Activated CD4-positive, CD25-positive, alpha-beta regulatory T cell (primary cell): Measurements from ENCODE around the gene LTC4S.
"Not testable (repeated sequence)": the region's sequence is repeated elsewhere in the genome, so short reads cannot be mapped to it uniquely, and the experiment has no call there.

Source experiments
- DNase-seq, 4 experiments: peaks; one replicate each; lab custom pipeline; 2025; lab: John Stamatoyannopoulos, UW

The LTC4S gene

GRCh38 chr5:179824745-179825112 lies 30.9 kb downstream of the LTC4S start:
- no peak for DNase-seq

DNA sequence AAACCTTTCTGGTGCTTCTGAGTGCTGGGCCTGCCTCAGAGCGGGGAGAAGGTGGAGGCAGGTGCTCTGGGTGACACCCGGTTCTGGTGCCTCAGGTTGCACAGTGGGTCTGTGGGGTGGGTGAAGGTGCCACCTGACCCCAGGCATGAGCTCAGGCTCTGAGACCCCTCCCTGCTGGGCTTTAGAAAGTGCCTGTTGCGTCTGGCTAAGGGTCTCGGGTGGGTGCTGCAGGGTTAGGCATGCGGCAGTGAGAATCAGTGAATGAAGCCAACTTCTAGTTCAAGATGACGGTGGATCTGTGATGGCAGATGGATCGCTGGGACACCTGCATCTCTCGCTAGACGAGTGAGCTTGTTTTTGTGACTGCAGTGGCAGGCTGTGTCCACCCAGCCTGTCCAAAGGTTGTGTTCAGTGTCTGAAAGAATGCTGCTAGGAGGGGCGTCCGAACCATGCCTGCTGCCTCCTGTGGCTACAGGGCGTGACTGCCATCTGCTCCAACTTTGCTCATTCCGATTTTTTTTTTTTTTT lies 31.9 kb downstream of the LTC4S start:
- DNase-seq = no peak

- DNase-seq = no peak
These were observed 33.9 kb downstream of the LTC4S start for GRCh38 chr5:179827680-179828079.

- DNase-seq = no peak
These were observed 35.1 kb downstream of the LTC4S start for GRCh38 chr5:179828756-179829421.

GRCh38 chr5:179829732-179830435 lies 36.1 kb downstream of the LTC4S start:
- DNase-seq = no peak

DNA sequence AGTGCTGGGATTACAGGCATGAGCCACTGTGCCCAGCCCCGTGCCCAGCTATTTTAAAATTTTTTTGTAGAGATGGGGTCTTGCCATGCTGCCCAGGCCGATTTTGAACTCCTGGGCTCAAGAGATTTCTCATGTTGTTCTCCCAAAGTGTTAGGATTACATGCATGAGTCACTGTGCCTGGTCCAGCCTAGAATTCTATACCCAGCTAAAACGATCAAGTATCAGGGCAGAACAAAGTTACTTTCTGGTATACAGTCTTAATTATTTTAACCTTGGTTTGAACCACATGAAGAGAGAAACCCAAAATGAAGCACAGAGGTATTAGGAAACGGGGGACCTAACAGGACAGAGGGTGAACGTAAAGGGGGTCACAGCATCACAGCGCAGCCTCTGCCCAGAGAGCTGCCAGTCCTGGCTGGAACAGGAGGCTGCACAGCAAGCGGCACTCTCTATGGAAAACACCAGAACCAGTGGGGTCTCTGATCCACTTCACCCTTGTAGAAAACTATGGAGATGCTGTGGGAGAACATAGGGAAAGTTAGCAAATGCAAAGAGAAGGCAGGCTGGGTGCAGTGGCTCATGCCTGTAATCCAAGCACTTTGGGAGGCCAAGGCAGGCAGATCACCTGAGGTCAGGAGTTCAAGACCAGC lies 37.2 kb downstream of the LTC4S start:
- no peak for DNase-seq

DNA sequence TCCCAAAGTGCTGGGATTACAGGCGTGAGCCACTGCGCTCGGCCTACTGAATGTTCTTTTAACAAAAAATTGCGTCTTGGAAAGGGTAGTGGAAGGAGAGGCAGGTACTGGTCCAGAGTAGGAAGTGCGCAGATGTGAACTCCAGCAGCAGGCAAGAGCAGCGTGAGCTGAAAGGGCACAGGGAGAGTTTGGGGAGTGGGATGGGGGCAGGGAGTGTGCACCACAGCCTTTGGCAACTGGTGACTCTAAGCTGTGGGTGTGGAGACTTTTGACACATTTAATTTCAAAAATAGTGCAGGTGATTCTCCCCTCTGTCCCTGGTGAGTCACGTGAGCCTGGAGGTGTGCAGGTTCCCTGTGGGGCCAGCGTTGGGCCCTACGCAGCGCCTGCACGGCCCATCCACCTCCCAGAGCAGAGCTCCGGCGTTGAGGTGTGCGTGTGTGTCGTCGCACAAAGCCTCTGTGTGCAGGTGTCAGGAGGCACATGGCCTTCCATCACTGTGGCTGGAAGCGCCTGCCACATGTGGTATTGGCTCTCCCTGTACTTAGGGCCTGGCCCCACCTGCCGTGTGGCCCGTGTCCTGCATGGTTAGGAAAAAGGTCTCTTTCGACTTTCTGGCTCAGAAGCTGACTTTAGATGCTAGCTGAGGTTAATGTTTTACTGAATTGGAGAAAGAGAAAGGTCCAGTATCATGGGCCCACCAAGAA lies 38.4 kb downstream of the LTC4S start:
- no peak for DNase-seq

GRCh38 chr5:179833056-179833708 lies 39.4 kb downstream of the LTC4S start:
- no peak for DNase-seq

GRCh38 chr5:179833709-179834070 lies 39.9 kb downstream of the LTC4S start:
- DNase-seq = no peak

DNA sequence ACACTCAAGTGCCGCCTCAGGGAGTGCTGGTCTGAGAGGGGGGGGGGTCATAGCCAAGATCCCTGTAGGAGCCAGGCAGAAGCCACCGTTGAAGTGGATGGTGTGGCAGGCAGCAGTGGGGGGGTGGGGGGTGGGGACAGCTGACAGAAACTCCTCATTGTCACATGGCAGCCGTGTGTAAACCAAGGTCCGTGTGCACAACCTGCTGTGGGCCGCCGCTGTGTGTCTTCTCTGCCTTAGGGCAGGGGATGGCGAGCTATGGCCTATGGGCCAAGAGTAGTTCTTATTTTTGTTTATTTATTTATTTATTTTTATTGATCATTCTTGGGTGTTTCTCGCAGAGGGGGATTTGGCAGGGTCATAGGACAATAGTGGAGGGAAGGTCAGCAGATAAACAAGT lies 40.3 kb downstream of the LTC4S start:
- DNase-seq = no peak

- DNase-seq = not testable (repeated sequence)
These were observed 41.1 kb downstream of the LTC4S start for GRCh38 chr5:179834871-179835270.

DNA sequence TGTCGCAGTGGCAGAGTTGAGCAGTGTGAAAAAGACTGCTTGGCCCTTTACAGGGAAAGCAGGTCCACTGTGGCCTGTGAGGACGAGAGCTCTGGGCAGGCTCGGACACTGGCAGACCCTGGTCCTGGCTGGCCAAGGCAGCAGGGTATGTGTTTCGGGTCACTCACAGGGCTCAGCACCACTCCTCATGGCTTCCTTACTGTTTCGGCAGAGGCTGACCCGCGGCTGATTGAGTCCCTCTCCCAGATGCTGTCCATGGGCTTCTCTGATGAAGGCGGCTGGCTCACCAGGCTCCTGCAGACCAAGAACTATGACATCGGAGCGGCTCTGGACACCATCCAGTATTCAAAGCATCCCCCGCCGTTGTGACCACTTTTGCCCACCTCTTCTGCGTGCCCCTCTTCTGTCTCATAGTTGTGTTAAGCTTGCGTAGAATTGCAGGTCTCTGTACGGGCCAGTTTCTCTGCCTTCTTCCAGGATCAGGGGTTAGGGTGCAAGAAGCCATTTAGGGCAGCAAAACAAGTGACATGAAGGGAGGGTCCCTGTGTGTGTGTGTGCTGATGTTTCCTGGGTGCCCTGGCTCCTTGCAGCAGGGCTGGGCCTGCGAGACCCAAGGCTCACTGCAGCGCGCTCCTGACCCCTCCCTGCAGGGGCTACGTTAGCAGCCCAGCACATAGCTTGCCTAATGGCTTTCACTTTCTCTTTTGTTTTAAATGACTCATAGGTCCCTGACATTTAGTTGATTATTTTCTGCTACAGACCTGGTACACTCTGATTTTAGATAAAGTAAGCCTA lies 42.6 kb downstream of the LTC4S start:
- DNase-seq = peak in 3 of 4 experiments; percentile 27 to 43 (median 37)

GRCh38 chr5:179837076-179838011 lies 43.6 kb downstream of the LTC4S start:
- no peak for DNase-seq

DNA sequence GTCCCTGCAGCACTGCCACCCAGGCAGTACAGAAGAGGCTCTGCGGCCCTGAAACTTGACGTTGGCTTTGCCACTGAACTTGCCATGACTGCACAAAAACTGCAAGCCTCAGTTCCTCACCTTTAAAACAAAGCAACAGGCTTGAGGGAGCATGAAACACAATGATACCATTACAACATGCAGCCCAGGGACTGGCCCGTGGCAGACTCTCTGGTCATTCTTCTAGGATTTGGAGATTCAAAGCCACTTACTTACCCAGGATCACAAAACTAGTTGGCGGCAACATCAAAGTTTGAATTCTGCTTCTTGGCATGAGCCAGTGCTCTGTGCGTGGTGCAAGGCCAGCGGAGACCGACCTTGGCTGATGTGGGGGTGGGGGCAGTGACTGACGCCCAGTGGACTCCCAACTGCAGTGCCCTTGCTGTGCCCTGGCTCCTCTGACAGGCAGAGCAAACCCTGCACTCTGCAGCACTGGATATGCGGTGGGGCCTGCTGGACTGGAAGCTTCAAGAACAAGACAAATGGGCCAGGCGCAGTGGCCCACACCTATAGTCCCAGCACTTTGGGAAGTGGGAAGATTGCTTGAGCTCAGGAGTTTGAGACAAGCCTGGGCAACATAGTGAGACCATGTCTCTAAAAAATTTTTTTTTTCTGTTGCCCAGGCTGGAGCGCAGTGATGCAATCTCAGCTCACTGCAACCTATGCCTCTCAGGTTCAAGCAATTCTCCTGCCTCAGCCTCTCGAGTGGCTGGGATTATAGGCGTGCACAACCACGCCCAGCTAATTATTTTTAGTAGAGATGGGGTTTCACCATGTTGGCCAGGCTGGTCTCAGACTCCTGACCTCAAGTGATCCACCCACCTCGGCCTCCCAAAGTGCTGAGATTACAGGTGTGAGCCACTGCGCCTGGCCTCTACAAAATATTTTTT lies 45.8 kb downstream of the LTC4S start:
- no peak for DNase-seq

GRCh38 chr5:179840321-179840720 lies 46.5 kb downstream of the LTC4S start:
- no peak for DNase-seq

- DNase-seq = no peak
These were observed 47.0 kb downstream of the LTC4S start for GRCh38 chr5:179840766-179841165.

- DNase-seq = no peak
These were observed 47.8 kb downstream of the LTC4S start for GRCh38 chr5:179841621-179842020.
